Effector CD8-positive, alpha-beta T cell (primary cell): ENCODE results near the gene NXPE1.
"Not testable (repeated sequence)": the region's sequence is repeated elsewhere in the genome, so short reads cannot be mapped to it uniquely, and the experiment has no call there.

Source experiments
- DNase-seq: peaks from one replicate; lab custom pipeline; 2025; lab: John Stamatoyannopoulos, UW
- total RNA-seq, 4 experiments: gene quantifications; one replicate each; lab custom pipeline; 2026; lab: John Stamatoyannopoulos, UW

Gene NXPE1
- 0 to 0.36 (median 0) reads per million in 4 experiments for total RNA-seq

DNA sequence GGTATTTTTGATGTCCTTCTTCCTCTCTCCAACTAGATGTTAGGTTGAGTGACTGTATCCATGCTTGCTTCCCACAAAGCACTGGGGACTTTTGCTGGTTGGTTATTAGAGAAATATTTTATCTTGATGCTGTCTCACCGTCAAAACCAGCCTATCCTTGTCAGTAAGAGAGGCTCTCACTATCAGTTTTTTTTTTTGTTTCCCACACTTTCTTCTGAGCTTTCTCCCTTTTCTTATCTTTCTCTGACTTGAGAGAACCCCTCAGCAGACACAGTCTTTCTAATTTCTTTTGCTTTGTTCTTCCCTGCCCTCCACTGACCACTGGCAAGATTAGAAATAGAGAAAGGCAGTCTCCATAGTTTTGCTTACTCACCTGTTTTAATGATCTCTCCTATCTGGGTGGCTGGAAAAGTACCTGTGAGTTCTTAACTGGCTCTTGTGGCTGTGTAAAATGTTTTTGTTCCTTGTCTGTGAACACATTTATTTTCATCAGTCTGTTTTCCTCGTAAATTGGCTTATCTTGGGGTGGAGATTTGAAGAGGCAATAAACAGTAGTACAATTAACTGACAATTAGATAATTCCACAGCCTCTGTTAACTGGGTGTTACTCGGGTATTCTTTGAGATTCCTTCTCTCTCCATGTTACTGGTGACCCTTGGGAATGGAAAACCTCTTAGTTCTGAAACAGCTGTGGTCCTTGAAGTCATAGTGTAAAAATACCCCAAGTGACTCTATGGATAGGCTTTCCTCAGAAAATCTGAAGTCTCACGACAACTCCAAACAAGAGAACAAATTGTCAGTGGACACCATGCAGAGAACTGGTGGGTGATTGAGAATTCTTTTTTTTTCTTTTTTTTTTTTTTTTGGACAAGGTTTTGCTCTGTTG is at the start of gene NXPE1:
Gene NXPE1, minus strand, starts transcription at position 457 of the 886 bp plus-strand sequence. CDS start 8,680 bp downstream, outside the sequence.
- DNase-seq = no peak

DNA sequence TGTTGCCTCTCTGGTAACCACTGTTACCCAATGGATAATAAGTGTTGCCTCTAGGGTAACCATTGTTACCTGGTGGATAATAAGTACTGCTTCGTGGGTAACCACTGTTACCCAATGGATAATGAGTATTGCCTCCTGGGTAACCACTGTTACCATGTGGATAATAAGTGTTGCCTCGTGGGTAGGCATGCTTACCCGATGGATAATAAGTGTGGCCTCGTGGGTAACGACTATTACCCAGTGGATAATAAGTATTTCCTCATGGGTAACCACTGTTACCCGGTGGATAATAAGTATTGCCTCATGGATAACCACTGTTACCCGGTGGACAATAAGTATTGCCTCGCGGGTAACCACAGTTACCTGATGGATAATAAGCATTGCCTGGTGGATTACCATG is 49.7 kb upstream of the NXPE1 start:
- no peak for DNase-seq

DNA sequence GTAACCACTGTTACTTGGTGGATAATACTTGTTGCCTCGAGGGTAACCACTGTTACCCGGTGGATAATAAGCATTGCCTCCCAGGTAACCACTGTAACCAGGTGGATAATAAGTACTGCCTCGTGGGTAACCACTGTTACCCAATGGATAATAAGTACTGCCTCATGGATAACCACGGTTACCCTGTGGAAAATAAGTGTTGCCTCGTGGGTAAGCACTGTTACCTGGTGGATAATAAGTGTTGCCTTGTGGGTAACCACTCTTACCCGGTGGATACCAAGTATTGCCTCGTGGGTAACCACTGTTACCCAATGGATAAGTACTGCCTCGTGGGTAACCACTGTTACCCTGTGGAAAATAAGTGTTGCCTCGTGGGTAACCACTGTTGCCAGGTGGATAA is 48.9 kb upstream of the NXPE1 start:
- not testable (repeated sequence) for DNase-seq

DNA sequence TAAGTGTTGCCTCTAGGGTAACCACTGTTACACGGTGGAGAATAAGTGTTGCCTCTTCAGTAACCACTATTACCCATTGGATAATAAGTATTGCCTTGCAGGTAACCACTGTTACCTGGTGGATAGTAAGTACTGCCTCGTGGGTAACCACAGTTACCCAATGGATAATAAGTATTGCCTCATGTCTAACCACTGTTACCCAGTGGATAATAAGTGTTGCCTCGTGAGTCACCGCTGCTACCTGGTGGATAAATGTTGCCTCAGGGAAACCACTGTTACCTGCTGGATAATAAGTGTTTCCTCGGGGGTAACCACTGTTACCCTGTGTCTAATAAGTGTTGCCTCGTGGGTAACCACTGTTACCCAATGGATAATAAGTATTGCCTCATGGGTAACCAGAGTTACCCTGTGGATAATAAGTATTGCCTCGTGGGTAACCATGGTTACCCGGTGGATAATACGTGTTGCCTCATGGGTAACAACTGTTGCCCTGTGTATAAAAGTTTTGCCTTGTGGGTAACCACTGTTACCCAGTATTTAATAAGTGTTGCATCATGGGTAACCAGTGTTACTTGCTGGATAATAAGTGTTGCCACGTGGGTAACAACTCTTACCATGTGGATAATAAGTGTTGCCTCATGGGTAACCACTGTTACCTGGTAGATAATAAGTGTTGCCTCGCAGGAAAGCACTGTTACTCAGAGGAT is 48.2 kb upstream of the NXPE1 start:
- DNase-seq = no peak

DNA sequence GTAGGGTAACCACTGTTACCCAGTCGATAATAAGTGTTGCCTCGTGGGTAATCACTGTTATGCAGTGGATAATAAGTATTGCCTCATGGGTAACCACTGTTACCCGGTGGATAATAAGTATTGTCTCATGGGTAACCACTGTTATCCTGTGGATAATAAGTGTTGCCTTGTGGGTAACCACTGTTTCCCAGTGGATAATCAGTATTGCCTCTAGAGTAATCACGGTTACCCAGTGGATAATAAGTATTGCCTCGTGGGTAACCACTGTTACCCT is 47.1 kb upstream of the NXPE1 start:
- DNase-seq = not testable (repeated sequence)

DNA sequence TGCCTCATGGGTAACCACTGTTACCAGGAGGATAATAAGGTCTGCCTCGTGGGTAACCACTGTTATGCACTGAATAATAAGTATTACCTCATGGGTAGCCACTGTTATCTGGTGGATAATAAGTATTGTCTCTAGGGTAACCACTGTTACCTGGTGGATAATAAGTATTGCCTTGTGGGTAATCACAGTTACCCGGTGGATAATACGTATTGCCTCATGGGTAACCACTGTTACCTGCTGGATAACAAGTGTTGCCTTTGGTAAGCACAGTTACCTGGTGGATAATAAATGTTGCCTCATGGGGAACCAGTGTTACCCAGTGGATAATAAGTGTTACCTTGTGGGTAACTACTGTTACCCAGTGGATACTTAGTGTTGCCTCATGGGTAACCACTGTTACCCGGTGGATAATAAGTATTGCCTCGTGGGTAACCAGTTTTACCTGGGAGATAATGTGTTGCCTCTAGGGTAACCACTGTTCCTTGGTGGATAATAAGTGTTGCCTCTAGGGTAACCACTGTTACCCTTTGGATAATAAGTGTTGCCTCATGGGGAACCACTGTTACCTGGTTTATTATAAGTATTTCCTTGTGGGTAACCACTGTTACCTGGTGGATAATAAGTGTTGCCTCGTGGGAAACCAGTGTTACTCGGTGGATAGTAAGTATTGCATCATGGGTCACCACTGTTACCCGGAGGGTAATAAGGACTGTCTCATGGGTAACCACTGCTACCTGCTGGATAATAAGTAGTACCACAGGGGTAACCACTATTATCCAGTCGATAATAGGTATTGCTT is 46.5 kb upstream of the NXPE1 start:
- DNase-seq = no peak

DNA sequence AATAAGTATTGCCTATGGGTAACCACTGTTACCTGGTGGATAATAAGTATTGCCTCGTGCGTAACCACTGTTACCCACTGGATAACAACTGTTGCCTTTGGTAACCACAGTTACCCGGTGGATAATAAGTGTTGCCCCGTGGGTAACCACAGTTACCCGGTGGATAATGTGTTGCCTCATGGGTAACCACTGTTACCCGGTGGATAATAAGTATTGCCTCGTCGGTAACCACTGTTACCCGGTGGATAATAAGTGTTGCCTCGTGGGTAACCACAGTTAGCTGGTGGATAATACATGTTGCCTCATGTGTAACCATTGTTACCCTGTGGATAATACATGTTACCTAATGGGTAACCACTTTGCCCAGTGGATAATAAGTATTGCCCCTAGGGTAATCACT is 45.7 kb upstream of the NXPE1 start:
- DNase-seq = no peak

DNA sequence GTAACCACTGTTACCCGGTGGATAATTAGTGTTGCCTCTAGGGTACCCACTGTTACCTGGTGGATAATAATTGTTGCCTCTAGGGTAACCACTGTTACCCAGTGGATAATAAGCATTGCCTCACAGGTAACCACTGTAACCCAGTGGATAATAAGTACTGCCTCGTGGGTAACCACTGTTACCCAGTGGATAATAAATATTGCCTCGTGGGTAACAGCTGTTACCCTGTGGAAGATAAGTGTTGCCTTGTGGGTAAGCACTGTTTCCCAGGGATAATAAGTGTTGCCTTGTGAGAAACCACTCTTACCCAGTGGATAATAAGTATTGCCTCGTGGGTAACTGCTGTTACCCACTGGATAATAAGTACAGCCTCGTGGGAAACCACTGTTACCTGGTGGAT is 45.2 kb upstream of the NXPE1 start:
- no peak for DNase-seq

DNA sequence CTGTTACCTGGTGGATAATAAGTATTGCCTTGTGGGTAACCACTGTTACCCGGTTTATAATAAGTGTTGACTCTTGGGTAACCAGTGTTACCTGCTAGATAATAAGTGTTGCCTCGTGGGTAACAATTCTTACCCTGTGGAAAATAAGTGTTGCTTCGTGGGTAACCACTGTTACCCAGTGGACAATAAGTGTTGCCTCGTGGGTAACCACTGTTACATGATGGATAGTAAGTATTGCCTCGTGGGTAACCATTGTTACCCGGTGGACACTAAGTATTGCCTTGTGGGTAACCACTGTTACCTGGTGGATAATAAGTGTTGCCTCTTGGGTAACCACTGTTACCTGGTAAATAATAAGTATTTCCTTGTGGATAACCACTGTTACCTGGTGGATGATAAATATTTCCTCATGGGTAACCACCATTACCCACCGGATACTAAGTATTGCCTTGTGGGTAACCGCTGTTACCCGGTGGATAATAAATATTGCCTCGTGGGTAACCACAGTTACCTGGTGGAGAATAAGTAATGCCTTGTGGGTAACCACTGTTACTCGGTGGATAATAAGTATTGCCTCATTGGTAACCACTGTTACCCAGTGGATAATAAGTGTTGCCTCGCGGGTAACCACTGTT is 44.6 kb upstream of the NXPE1 start:
- DNase-seq = no peak

DNA sequence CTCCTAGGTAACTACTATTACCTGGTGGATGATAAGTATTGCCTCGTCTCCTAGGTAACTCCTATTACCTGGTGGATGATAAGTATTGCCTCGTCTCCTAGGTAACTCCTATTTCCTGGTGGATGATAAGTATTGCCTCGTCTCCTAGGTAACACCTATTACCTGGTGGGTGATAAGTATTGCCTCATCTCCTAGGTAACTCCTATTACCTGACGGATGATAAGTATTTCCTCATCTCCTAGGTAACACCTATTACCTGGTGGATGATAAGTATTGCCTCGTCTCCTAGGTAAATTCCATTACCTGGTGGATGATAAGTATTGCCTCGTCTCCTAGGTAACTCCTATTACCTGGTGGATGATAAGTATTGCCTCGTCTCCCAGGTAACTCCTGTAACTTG is 43.5 kb upstream of the NXPE1 start:
- DNase-seq = not testable (repeated sequence)

DNA sequence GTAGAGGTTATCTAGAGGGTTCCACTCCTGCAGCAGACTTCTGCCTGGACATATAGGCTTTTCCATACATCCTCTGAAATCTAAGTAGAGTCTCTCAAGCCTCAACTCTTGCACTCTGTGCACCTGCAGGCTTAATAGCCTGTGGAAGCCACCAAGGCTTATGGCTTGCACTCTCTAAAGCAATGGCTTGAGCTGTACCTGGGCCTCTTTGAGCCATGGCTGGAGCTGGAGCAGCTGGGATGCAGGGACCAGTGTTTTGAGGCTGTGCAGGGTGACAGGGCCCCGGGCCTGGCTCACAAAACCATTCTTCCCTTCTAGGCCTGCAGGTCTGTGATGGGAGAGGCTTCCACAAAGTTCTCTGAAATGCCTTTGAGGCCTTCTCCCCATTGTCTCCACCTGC is 38.8 kb upstream of the NXPE1 start:
- DNase-seq = no peak

DNA sequence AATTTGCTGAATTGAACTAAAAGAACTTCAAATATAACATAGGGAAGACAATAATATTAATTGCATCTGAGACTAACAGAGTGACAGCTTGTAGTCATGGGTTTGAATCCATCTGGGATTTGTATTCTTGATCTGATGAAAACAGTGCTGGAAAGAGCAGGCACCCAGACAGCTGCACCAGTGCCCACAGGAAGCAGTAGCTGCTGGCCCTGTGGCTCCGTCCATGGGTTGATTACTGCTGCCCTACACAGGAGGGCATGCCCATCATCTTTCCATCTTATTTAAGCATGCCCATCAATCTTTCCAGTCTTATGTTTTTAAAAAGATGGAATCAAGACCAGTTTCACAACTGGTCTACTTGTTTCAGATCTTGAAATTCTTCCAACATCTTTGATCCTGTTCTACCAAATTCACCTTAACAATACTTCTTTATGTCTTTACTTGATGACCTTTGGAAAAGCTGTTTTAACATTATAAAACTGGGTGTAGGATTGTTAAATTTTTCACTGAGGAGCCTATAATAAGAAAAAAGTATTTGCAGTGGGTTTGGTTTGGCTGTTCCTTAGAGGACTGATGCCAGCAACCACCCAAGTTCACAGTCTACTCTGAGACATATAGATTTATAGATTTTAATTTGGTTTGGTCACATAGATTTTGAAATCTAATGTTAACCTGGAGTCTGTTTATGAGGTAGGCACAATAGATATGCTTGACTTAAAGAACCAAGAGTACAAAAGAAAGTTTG is 36.7 kb upstream of the NXPE1 start:
- DNase-seq = no peak

DNA sequence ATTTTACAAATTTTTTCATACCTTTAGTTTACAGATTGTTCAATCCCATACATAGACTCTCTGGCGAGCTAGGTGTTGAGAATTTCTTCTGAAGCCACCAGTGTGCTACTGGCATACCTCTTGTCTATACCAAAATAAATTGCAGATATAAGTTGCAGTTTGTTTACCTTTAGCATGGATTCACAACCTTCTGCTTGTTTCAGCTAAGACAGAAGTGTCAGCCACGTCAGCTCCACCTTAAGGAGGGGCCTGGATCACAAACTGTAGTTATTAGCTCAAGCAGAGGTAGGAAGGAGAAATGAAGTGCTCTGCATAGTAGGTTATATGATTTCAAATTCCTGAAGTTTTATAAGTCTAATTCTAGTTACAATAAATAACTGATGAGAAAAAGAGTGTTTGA is 35.9 kb upstream of the NXPE1 start, which contains the start of gene NXPE4:
Gene NXPE4, minus strand, starts transcription at position 216 of the 400 bp plus-strand sequence. CDS start 1,027 bp downstream, outside the sequence.
- DNase-seq = no peak

DNA sequence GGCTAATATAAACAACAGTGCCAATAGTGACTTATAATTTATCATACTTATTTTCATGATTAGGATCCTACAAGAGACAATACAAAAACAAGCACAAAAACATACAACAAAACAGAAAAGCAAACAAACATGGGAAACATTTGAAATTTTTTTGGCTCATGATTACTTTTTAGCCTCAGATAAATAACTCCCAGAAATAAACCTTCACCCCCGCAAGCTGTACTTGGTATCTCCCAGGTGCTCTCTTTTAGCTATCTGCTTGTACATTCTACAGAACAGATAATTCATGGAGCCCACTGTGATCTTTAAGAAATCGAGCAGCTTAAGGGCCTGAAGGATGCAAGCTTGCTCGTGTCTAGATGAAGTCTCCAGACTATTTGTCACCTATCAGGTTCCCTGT is 35.0 kb upstream of the NXPE1 start:
- DNase-seq = no peak

DNA sequence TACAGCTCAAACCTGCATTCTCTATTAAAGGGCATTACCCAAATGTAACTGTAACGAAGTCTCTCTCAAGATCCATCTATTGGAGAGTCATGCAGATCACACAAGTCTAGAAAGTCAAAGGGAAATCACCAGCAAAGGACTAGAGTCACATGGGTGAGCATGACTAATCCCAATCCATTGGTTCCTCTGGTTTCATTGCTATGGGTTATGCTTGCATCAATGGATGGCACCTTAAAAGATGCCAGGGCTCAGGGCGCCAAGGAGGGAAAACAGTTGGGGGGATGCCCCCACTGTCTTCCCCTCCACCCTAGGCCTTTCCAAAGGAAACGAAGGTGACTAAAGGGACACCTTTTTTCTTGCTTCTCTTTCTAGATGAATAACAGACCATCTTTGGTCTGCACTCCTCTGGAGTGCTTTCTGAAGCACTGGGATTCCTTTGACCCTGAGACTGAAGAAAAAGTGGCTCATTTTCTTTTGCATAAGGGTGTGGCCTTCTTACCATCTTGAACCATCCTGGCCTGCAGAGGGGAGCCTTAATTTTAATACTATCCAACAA is 27.8 kb upstream of the NXPE1 start:
- no peak for DNase-seq

DNA sequence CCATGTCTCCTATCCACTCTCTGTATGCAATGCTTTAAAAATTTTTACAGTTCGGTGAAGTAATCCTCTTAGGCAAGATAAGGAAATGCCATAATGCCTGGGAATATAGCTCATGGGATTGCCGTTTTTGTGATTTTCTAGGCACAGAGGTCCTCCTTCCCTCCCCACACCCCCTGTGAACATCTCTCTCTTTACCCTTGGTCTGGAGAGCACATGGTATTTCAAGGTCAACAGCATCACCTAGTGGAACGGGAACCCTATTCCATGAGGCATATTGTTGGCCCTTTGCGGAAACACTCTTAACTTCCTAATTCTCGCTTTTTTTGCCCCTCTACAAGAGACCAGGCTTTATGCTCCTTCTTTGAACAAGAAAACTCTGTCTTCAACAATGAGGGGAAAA is 27.1 kb upstream of the NXPE1 start:
- DNase-seq = no peak

DNA sequence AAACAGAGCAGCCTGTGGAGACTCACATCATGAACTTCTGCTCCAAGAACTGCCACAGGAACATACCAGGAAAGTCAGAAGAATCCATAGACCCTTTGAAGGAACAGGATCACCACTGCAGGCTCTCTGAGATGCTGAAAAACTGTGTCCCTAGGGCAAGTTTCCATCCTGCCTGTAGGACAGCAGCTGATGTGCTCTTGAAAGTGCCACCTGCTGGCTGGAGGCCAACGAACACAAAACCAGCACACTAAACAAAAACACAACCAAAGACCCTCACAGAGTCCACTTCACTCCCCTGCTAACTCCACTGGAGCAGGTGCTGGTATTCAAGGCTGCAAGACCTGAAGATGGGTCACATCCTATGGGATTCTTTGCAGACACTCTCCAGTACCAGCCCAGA is 12.0 kb upstream of the NXPE1 start:
- no peak for DNase-seq

DNA sequence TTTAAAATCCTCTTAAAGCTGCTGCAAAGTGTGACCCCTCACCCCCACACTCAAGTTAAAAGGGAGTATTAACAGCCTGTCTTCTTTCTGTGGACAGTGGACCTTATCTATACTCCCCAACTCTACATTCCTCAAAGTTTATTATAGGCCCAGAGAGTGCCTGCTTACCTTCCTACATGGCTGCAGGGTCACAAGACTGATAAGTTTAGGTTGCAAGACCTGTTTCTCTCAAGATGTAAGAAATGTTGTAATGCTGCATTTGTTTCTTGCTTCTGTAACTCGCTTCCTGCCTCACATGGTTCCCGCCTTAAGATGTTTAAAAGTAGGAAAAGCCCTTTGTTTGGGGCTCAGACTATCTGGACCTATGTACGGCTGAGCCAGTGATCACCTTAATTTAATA is 10.1 kb upstream of the NXPE1 start:
- DNase-seq = no peak

DNA sequence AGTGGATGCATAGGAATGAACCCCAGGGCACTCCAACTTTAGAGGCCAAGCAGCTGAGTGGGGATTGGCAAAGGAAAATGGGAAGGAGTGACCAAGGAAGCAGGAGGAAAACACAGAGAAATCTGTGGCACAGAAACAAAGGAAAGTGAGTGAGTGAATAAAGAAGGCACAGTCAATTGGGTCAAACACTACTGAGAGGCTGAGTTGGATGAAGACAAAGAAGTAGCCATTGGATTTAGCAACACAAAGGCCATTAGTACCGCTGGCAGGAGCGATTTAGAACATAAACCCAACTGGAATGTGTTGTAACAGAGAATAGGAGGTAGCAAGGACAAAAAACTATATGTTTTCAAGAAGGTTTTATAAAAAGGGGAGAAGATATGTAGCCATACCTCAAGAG is 6.6 kb upstream of the NXPE1 start:
- no peak for DNase-seq

DNA sequence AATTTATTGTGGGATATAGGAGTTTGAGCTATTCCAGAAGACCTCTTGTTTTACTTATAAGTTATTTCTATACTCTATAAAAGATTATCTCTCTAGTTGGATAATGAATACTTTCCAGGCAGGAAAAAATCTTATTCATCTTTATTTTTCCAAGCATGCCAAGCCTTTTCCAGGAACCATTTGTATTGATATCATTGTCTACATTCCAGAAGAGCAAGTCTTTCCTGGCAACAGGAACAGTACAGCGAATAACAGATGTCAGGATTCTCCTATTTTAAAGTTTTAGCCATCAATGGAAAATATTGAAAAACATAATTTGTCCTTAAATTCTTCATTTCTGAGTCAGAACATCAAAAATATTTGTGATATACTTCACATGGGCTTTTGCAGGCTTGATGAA is 5.2 kb upstream of the NXPE1 start:
- no peak for DNase-seq

DNA sequence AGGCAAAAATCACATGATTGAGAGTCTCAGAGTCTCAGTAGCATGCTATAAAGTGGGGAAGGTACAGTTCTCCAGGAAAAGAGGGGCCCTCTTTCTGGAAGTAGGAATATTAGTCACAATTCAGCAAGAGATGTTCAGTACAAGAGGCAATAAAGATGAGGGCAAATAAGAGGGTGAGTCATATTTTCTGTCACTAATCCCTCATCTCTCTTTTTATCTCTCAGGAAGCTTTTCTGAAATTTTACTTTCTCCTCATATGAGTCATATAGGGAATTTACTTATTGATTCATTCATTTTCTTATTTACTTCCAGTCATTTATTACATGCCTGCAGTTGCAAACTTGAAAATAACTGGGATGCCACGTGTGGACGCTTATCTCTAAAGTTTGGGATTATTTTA is 3.4 kb upstream of the NXPE1 start:
- no peak for DNase-seq
